Measurements from ENCODE around the gene KLF7.

Gene KLF7

DNA sequence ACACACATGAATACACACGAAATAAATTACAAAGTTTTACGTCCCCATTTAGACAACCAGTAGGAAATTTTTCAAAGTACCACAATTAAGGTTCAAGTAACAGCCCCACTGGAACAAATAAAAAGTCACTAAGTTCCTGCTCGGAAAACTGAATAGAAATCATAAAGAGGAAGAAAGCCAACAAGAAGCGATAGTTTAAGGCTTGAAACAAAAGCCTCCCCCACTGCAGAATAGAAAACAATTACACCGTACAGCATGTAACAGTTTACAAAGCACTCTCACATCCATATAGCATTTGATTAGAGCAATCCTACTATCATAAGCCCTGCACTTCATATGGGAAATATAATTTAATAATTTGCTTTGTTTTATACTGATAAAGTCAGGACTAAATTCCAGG is 15.5 kb downstream of the KLF7 start:
- in situ Hi-C loops (cut with MboI; ENCODE audit: low sequenced_read_pairs), result no loop called here

DNA sequence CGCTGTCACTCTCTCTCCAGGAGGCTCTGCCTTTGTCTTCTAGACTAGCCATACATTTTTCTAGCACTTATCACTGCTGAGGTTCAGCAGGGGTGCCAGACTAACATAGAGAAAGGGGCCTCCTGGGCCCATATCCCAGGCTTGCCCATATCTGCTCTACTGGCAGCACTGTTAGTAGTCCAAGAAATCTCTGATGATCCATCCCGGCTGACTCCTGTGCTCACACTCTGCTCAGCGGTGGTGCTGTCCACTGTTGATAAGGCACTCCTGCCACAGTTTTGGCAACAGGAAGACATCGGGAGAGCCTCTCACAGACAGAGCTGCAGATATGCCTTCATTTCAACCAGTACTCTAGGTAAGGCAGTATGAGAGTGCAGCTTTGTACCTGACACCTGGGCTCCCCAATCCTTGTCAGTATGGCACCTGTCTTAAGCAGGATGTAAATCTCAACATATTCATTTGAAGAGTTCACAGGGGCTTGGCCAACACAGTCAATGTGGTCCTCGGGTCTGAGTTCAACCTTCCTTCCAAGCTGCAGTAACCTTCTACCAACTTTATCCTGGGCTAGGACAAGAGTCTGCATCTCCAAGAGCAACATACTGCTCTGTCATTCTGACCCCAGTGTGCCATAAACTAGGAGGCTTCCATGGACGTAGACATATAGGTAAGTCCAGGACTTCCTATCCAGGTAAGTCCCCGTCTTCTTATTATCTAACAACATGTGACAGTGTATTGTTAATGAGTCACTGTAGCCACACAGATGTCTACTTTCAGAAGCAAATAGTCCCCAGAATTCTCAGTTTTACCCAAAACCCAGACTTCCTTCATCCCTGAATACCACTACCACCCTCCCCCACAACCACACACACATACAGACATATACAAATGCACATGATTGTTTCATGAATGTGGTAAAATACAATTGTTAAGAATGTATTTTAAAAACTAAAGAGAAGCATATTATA is 16.2 kb downstream of the KLF7 start:
- in situ Hi-C loops (cut with MboI; ENCODE audit: low sequenced_read_pairs), result no loop called here

DNA sequence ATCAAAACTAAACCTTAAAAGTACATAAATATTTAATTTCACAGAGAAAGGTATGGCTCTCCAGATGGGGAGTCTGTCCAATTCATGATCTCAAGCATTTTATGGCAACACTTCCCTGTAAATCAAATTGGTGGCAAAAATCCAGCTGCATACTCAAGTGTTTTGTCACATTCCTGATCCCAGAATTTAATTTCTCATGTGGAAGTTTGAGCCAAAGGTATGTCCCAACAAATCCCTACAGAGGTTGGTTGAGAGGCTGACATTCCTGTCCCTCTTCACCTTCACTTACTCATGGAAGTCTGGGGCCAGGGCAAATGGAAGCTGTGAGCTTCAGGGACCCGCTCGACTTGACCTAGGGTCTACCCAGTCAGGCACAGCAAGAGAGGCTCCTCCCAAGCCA is 17.7 kb downstream of the KLF7 start:
- in situ Hi-C loops (cut with MboI; ENCODE audit: low sequenced_read_pairs), result no loop called here

DNA sequence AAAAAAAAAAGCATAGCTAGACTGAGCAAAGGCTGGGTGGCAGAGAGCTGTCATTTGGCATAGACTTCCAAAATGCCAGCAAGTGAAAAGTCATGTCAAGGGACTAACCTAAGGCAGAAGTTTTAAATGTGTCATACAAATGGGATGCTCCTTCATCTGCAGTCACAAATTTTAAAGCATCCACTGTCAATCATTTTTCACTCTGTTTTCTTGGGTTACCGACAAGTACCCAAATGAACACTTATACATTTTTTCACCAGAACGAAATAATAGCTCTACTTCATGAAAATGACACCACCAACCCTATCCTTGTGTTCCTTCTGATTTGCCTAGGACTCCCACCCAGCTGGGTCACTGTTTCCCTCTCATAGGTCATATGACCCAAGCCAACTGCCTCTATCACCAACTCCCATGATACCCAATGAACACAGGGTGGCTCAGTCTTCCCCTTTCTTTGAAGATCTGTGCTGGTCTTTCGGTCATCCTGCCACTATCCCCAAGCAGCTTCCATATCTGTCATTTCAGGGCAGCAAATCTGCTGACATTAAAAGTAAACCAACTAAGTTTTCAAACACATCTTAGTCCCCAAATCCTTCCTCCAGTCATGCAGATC is 21.5 kb downstream of the KLF7 start:
- in situ Hi-C loops (cut with MboI; ENCODE audit: low sequenced_read_pairs), result no loop called here

DNA sequence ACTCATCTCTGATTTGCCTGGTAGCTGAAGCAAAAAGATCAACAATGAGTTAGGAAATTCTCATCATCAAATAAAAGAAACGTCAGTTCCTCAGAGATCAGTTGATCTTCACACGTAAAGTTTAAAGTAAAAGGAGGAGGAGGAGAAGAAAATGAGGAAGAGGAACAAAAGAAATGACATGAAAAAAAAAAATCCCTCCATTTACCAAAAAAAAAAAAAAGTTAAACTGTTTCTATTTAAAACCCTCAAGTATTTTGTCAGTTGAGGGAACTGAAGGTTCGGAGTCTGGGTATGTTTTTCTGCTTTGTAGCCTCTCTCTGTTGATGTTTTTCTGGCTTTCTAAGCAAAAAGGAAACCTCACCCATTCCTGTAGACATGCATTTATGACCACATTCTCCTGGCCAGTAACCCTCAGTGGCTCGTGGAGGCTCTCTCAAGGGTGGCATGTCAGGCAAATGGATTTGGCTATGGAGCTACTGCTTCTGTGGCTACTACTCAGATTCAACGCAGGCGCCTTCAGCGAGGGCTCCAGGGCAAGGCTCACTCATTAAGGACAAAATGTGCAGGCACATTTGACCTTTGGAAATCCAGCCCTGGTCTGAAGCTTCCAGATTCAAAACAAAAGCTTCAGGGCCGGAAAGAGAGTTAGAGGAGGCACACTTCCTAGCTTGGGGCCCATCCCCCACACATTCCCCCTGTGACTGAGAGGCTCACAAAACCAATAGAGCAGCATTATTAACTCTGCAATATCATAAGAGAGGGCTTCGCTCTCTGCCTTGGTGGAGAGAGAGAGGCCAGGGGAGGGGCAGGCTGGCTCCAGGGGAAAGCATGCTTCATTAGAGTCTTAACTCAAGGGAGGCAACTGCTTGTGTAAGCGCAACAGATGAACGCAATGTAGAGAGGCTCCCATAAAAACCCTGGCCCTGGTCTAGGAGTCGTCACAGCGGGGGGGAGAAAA is 22.3 kb downstream of the KLF7 start:
- in situ Hi-C loops (cut with MboI; ENCODE audit: low sequenced_read_pairs), result no loop called here

DNA sequence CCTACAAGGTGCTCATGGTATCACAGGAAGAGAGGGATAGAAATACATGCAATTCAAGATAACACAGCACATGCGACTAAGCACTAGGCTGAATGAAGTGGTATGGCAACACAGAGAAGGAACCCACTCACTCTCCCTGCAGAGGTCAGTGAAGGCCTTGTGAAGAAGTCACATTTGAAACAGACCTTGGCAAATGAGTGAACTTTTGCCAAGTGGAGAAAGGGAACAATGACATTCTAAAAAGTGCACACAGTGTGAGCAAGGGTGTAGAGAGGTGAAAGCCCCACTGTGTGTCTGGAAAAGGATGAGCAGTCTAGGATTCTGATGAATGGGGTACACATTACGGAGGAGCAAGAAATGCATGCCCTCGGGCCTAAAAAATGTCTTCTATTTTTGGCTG is 23.3 kb downstream of the KLF7 start:
- in situ Hi-C loops (cut with MboI; ENCODE audit: low sequenced_read_pairs), result no loop called here

DNA sequence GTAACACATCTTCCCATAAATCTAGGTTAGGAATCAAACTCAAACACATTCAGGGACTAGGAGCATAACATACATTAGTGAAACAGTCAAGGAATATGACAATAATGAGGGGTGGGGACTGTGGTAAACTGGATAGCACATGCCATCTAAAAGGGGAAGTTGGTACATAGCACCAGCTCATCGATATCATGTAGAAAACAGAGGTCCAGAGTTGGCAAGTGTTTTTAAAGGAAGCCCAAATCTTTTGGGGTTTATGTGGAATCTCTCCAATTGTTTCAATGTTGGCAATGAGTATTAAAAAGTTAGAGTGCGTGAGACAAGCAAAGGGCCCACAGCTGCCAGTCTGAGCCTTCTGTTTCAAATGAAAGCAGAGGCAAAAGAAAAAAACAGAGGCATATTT is 24.4 kb downstream of the KLF7 start:
- in situ Hi-C loops (cut with MboI; ENCODE audit: low sequenced_read_pairs), result no loop called here

DNA sequence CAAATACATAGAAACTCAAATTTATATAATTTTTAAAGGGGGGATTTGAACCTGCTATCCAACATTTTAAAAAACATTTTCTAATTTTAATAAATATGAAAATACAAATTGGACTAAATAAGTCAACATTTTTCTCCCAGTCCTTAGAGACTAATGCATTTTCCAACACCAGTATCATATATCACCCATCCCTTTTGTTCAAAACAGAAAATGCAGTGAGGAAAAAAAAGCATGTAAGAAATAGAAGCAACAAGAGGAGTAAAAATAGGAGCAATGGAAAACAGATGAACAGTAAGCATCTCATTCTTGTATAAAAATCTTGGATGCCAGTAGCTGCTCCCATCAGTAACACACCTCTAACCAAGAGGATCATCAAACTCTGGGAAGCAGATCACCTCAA is 25.5 kb downstream of the KLF7 start:
- in situ Hi-C loops (cut with MboI; ENCODE audit: low sequenced_read_pairs), result no loop called here

DNA sequence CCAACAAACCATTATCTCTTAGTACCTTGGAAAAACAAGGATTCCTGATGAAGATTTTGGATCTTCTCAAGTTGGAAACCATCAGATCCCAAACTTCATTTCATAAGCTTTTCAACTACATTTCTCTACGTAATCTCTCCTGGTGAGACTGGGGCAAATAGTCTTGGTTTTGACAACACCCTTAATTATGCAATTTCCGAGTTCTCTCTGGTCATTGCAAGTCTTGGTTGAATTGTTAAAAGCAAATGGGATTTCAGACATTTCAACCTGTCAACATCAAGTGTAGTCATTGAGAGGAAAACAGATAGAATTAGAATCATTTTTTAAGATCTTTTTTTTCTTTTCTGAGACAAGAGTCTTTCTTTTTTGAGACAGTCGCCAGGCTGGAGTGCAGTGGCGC is 26.2 kb downstream of the KLF7 start:
- in situ Hi-C loops (cut with MboI; ENCODE audit: low sequenced_read_pairs), result no loop called here

DNA sequence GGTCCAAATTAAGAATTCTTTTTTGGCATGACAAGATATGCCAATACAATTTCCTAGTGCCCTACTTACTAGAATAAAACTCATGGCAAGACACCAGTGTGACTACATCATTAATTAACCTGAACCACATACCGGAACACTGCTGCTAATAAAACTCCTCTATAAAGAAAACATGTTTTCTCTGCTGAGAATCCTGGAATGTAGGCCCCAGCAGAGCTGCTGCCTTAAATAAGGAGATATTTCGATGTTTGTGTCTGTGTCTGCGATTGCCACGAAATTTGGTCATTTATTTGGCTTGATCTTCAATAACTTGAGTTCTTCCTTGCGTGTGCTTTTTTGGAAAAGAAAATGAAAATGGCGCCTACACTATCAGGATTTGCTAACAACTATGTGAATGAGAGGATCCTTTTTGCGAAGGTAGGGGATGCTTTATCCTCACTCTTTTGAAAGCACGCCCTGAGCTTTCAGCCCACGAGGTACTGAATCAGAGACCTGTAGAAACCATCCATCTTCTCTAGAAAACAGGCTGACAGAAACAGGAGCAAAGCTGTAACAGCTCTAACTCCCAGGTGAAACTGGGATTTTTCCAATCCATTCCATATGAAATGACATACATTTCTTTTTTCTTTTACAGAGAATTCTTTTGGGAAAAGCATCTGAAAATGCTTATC is 27.0 kb downstream of the KLF7 start:
- in situ Hi-C loops (cut with MboI; ENCODE audit: low sequenced_read_pairs), result no loop called here

DNA sequence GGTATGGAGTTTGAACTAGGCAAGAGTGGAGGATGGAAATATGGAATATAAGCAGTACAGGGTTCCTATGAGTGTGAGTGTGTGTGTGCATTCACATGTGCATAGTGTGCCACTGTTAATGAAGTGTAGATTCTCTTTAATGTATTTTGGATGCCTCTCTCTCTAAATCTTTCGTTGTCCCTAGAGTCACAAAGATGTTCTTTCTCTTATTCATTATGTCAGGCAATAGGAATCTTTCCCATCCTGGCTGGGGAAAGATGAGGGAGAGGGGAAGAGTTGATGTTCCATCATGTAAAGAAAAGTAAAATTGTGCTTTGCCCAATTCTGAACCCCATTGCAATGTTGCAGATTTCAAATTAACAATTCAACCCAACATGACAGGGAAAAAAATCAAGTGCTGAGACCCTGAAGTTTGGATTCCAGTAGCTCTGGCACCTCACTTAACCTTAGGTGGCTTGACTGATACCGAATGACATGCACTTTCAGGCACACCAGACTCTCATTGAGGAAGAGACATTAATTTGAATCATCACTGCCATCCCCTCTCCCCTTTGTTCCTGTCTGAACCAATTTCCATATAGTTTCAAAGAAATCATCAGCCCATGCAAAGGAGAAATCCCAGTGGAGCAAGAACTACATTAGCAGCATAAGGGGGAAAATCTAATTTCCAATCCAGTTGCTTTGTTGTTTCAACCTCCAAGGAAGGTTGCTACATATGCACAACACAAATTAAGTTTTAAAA is 28.0 kb downstream of the KLF7 start:
- in situ Hi-C loops (cut with MboI; ENCODE audit: low sequenced_read_pairs), result no loop called here

DNA sequence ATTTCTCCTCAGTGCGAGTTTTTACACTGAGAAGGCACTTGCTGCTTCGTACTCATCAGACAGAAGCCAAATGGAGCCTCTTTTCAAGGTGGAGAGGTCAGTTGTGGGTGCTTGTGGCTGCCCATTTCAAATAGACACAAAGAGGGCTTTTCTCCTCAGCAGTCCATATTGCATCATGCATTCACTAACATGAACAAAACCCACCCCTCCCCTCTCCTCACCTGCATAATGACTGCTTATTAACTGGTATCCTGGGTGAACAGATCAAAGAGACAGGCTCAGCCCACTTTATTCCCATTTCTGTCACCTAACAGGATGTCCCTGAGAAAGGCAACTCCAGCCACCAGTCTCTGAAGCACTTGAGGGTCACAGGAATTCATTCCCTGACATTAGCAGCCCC is 28.9 kb downstream of the KLF7 start:
- in situ Hi-C loops (cut with MboI; ENCODE audit: low sequenced_read_pairs), result no loop called here

DNA sequence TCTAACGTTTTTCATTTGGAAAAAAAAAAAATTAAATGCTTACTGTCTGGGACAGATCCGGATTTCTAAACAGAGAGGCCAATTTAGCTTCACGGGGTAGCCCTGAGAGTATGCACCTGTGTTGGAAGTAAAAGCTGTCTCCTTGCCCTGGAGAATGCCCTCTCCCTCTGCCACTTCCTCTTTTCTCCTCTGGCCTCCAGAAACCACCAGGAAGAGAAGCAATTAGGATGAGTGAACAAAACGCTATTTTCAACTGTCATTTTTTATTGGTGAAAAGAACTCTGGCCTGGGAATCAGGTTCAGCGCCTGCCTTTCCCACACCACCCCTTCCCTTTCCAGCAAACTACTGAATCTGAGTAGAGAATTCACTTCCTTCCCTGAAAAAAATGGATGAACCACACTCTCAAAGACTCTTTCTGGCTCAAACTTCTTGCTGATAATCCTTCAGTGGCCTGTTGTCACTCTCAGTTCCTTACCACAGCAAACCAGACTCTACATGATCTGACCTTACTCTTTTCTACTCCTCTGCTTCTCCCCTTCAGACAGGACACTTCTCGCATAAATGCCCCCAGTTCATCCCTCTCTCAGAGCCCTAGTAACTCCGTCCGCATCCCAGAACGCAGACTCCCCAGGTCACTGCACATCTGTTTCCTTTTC is 29.8 kb downstream of the KLF7 start:
- in situ Hi-C loops (cut with MboI; ENCODE audit: low sequenced_read_pairs), result no loop called here

DNA sequence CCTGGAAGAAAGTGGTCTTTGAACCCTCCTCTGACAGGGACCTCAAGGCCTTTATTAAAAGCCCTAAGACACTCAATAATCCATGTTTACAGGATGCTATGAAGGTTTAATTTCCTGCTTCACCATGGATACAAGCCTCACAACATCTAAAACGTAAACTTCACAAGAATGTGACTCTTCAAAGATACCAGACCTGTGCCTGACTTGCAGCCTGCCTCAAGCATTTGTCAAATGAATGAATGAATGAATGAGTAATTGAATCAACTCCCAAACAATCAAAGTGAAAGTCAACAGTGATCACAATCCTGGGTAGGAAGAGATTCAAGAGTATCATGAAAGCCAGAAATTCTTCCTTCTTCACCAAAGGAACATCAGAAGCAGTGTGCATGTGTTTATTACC is 30.4 kb downstream of the KLF7 start:
- in situ Hi-C loops (cut with MboI; ENCODE audit: low sequenced_read_pairs), result no loop called here

DNA sequence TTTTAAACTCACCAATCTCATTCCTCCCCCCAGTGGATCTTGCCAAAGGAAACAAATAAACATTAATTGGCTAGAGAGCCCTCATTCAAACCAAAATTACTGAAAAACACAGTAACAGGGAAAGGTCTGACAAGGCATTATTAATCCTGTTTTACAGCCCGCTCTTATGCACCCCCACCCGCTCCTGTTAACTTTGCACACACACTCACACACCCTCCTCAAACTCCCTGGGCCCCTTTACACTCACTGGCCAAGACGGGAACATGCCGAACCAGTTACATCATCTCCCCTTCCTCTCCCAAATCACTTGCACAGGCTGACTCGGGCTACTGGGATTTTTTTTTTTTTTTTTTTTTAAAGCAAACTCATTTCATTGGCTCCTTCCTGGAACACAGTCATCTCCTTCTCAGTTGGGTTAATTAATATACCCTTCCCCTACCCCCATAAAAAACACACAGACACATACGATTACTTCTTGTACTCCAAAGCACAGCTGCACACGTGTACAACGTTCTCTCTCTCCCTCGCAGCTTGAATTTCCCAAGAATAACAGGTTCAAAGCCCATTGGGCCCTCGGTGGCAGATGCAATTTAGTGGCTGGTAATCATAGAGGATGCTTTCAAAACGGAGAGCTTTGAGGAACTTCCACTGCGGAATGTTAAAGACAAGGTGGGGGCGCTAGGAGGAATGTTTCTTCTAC is 31.8 kb downstream of the KLF7 start:
- in situ Hi-C loops (cut with MboI; ENCODE audit: low sequenced_read_pairs), result no loop called here

DNA sequence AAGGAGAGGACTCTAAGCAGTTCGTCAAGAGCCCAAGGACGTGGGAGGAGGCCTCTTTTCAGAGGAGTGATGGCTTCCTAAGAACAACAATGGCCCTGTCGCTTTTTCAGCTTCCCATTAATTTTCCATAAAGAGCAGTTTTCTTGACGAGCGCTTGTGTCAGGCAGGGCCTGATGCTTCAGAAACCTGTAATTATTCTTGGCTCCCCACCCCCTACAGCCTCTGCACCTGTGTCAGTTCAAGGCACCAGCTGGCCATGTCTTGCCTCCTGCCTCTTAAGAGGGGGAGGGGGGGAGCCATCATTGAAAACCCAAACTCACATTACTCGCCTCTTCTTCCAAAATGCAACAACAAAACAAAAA is 32.3 kb downstream of the KLF7 start:
- in situ Hi-C loops (cut with MboI; ENCODE audit: low sequenced_read_pairs), result no loop called here

DNA sequence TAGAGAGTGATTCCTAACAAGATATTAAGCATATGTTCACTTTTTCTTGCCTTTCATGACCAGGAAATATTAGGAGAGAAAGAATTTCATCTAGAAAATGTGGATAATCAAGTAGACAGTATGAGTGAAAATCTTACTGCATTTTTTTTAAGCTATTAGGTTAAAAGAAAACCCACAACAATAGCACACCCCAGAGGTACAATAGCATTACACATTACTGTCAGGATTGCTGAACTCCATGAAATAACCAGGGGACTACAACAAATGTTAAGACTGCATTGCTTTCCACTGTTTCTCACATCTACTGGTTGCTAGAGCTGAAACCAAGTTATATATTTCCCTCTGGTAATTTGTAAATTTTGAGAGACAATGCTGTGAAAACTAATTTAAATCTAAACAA is 33.7 kb downstream of the KLF7 start:
- in situ Hi-C loops (cut with MboI; ENCODE audit: low sequenced_read_pairs), result no loop called here

DNA sequence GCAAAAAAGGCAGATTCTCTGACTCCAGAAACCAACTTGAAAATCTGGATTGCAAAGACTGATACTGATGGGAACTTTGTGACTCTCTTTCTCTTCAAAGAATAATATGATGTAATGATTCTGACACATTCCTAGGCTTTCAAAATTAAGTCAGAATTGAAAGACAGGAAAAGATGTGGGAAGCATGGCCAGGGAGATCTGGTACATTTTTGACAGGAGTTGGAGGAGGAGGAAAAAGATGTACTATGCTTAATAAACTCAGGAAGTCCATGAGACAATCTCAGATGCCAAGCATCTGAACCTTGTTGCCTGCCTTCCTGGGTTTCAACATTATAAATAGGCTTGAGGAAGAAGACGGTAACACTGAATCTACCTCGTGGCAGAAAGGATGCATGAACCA is 34.2 kb downstream of the KLF7 start:
- in situ Hi-C loops (cut with MboI; ENCODE audit: low sequenced_read_pairs), result no loop called here

DNA sequence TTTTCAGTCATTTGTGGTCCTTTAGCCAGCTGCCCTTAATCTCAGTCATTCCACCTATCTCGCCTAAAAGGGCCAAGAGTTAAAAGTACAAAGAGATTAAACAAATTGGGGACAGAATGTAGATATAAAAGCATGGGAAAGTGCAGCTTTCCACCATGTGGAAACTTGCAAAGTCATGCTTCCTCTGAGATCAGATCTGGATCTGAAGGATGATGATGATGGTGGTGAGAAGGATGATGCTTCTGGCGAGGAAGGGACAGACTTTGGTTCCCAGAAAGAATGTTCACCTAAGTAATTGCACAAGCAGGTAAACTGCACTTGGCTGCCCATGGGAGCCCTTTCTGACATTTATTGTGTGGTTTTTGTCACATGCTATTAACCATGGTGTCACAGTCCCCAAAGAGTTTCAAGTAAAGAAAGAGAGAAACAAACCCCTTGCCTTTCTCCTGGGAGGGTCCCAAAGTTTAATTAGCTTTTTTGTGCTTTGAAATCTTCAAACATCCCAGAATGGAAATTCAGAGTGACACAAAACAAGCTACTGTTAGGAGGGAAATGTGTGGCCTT is 34.7 kb downstream of the KLF7 start:
- in situ Hi-C loops (cut with MboI; ENCODE audit: low sequenced_read_pairs), result no loop called here
